Measurements from ENCODE around the gene RAB11FIP3.

Gene RAB11FIP3

GRCh38 chr16:549544-550263 is 124.3 kb downstream of the RAB11FIP3 start:
- no peak for DNase-seq (ENCODE audit: extremely low read depth in 1 of 2, low read depth in 1 of 2)

DNA sequence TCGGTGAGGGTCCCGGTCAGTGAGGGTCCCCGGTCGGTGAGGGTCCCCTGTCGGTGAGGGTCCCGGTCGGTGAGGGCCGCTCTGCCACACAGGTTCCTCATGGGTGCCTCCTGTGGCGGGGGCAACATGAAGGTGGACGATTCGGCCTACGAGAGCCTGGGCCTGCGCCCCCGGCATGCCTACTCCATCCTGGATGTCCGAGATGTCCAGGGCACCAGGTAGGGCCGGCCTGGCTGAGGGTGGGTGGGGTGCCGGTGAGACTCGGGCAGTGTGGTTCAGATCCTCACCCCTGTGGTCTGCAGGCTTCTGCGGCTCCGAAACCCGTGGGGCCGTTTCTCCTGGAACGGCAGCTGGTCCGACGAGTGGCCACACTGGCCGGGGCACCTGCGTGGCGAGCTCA is 125.8 kb downstream of the RAB11FIP3 start:
- DNase-seq (ENCODE audit: extremely low read depth in 1 of 2, low read depth in 1 of 2) = no peak

GRCh38 chr16:552171-552570 is 126.7 kb downstream of the RAB11FIP3 start:
- no peak for DNase-seq (ENCODE audit: extremely low read depth in 1 of 2, low read depth in 1 of 2)

- DNase-seq (ENCODE audit: extremely low read depth in 1 of 2, low read depth in 1 of 2) = no peak
Observed at GRCh38 chr16:553601-554296, 128.3 kb downstream of the RAB11FIP3 start.

- DNase-seq (ENCODE audit: extremely low read depth in 1 of 2, low read depth in 1 of 2) = no peak
Observed at GRCh38 chr16:554297-554621, 128.8 kb downstream of the RAB11FIP3 start.

- DNase-seq (ENCODE audit: extremely low read depth in 1 of 2, low read depth in 1 of 2) = no peak
Observed at GRCh38 chr16:554640-555365, 129.4 kb downstream of the RAB11FIP3 start.

GRCh38 chr16:555528-556473 is 130.4 kb downstream of the RAB11FIP3 start:
- DNase-seq (ENCODE audit: extremely low read depth in 1 of 2, low read depth in 1 of 2) = no peak

DNA sequence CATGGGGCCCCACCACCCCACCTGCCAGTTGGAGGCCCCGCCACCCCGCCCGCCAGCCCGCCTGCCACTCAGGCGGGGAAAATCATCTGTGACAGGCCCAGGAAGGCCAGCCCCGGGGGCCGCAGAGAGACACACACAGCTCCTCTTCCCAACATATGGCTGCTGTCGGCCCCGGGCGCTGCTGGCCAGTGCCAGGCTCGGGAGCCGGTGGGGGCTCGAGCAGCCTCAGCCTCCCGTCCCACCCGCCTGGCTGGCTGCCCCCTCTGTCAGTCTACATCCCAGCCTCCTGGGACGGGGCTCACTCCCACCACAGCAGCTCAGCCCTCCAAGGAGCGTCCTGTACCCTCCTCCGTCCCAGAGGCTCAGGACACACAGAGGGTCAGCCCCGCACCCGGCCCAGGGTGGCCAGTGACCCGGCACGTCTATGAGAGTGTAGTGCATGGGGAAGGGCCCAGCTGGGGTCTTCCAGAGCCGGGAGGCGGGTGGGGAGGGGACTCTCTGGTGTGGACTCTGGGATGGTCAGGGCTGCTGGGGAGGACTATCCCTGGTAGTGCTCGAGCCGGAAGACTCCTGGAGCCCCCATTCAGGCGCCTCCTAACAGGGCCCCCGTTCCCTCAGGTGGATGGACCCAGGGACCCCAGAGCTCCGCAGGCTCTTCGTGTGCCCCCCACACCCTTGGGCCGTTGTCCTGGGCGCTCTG is 131.2 kb downstream of the RAB11FIP3 start:
- no peak for DNase-seq (ENCODE audit: extremely low read depth in 1 of 2, low read depth in 1 of 2)

GRCh38 chr16:557463-558297 is 132.2 kb downstream of the RAB11FIP3 start:
- DNase-seq (ENCODE audit: extremely low read depth in 1 of 2, low read depth in 1 of 2) = no peak

- DNase-seq (ENCODE audit: extremely low read depth in 1 of 2, low read depth in 1 of 2) = no peak
Observed at GRCh38 chr16:558298-559020, 133.0 kb downstream of the RAB11FIP3 start.

DNA sequence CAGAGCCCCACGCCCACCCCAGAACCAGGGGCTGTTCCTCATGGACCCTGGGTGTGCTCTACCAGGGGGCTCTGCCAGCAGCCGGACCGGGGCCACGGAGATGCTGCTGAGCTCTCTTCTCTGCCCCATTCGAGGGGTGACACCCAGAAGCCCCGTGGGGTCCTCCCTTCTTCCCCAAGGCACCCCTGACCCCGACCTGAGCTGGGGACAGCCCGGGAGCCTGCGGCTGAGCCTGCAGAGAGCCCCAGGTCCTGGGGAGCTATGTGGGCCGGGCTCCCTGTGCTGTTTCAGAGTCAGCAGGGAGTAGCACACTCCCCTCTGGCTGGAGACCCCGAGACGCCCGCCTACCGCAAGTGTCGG is 133.6 kb downstream of the RAB11FIP3 start:
- no peak for DNase-seq (ENCODE audit: extremely low read depth in 1 of 2, low read depth in 1 of 2)

- DNase-seq (ENCODE audit: extremely low read depth in 1 of 2, low read depth in 1 of 2) = no peak
Observed at GRCh38 chr16:559411-560203, 134.2 kb downstream of the RAB11FIP3 start.

GRCh38 chr16:560204-560700 is 134.8 kb downstream of the RAB11FIP3 start, which contains the start of gene PRR35:
Gene PRR35 (plus strand): TSS chr16:560394. CDS start chr16:563295, 2,901 bp downstream.
- DNase-seq (ENCODE audit: extremely low read depth in 1 of 2, low read depth in 1 of 2) = no peak

DNA sequence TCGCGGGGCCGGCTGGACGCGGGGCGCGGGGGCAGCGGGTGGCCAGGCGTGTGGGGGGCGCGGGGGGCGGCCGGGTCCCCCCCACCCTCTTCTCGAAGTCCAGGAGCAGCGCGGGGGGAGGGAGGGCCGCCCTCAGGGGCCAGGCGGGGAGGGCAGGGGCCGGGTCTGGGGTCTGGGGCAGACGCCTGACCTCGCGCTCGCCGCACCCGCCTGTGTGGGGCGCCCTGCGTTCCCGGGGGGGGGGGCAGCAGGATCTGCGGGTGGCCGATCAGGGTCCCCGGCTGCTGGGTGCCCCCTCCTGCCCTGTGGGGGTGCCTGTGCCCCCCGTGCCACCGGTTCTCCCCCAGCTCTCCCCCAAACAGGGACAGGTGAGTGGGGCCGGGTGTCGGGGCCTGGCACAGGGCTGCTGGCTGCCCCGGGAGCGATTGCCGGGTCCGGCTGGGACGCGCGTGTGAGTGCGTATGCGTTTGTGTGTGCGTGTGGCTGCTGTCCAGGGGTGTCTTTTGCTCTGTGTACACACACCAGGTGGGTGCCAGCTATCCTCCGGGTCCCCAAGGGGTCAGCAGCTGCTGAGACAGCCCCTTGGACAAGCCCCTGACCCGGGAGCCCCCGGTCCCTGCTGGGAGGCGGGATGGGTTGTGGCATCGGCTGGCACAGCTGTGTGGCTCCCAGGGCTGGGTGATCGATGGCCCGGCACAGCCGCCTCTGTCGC is 135.4 kb downstream of the RAB11FIP3 start:
- no peak for DNase-seq (ENCODE audit: extremely low read depth in 1 of 2, low read depth in 1 of 2)

DNA sequence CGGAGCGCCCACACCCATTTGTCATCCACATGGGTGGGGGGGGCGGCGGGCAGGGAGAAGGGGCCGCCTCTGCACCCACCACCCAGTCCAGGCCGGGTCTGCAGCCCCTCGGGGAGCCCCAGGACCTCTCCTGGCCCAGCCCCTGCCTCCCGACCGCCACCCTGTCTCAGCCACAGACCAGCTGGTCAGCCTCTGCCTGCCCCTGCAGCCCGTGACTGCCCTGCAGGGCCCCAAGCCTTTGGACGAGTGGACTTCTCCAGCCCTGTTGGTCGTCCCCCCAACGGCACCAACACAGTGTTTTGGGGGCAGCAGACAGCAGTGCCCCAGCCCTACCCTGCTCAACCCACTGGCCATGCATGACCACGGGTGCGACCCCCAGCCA is 136.0 kb downstream of the RAB11FIP3 start:
- no peak for DNase-seq (ENCODE audit: extremely low read depth in 1 of 2, low read depth in 1 of 2)

- DNase-seq (ENCODE audit: extremely low read depth in 1 of 2, low read depth in 1 of 2) = no peak
Observed at GRCh38 chr16:561957-562938, 136.8 kb downstream of the RAB11FIP3 start.

All from activated CD8-positive, alpha-beta memory T cell treated with anti-CD3 and anti-CD28 coated beads for 1 hour (primary cell).